ENCODE measurements around the gene GDF15.
"Not testable (repeated sequence)": the region's sequence is repeated elsewhere in the genome, so short reads cannot be mapped to it uniquely, and the experiment has no call there.

The GDF15 gene

GRCh38 chr19:18392926-18393325 lies 7.0 kb downstream of the GDF15 start:
- FAIRE-seq = no peak

- no peak for FAIRE-seq
Observed at GRCh38 chr19:18393836-18394235, 7.9 kb downstream of the GDF15 start.

- no peak for FAIRE-seq
Observed at GRCh38 chr19:18396471-18397241, 10.7 kb downstream of the GDF15 start.

GRCh38 chr19:18397242-18398202 lies 11.6 kb downstream of the GDF15 start, which contains the start of gene LRRC25:
Gene LRRC25 (minus strand): TSS chr19:18397622. CDS start chr19:18396963, 659 bp downstream.
- FAIRE-seq = no peak

- FAIRE-seq = no peak
Observed at GRCh38 chr19:18399008-18399407, 13.1 kb downstream of the GDF15 start.

GRCh38 chr19:18401580-18402112 lies 15.7 kb downstream of the GDF15 start:
- FAIRE-seq = peak; percentile 78

- not testable (repeated sequence) for FAIRE-seq
Observed at GRCh38 chr19:18402455-18403248, 16.7 kb downstream of the GDF15 start.

GRCh38 chr19:18405754-18406153 lies 19.8 kb downstream of the GDF15 start:
- not testable (repeated sequence) for FAIRE-seq

GRCh38 chr19:18406749-18407148 lies 20.8 kb downstream of the GDF15 start:
- FAIRE-seq = no peak

GRCh38 chr19:18408053-18408476 lies 22.1 kb downstream of the GDF15 start:
- no peak for FAIRE-seq

- no peak for FAIRE-seq
Observed at GRCh38 chr19:18412610-18413239, 26.8 kb downstream of the GDF15 start.

- peak; percentile 8 for FAIRE-seq
Observed at GRCh38 chr19:18414504-18415177, 28.7 kb downstream of the GDF15 start.

- FAIRE-seq = peak; percentile 90
Observed at GRCh38 chr19:18415178-18415867, 29.4 kb downstream of the GDF15 start.

- no peak for FAIRE-seq
Observed at GRCh38 chr19:18416778-18417249, 30.9 kb downstream of the GDF15 start.

GRCh38 chr19:18417250-18418028 lies 31.5 kb downstream of the GDF15 start:
- FAIRE-seq = peak; percentile 94

- no peak for FAIRE-seq
Observed at GRCh38 chr19:18418029-18418482, 32.1 kb downstream of the GDF15 start.

GRCh38 chr19:18418483-18419194 lies 32.7 kb downstream of the GDF15 start:
- no peak for FAIRE-seq

- FAIRE-seq = no peak
Observed at GRCh38 chr19:18419195-18419698, 33.3 kb downstream of the GDF15 start, which contains the start of gene SSBP4. Gene SSBP4 (plus strand): TSS chr19:18419398. CDS start chr19:18419649, 251 bp downstream.

Measured in G401.6 (cell line).